Loucy (cell line): ENCODE results near the gene MBNL1.

Experiments
- CTCF ChIP-seq: fragments of 200-600 bp; sonication (generic); conservative IDR thresholded peaks from 2 replicates; pipeline ENCODE4 v1.5.1; 2014; ENCODE audit warnings: mild to moderate bottlenecking, antibody characterized with exemption, low read length
- EZH2phosphoT487 ChIP-seq: fragments of 200-600 bp; IDR thresholded peaks from 2 replicates; pipeline ENCODE4 v1.6.1; 2018; ENCODE audit warnings: antibody characterized with exemption, mild to moderate bottlenecking, moderate library complexity, borderline replicate concordance

- TF ChIP-seq CTCF (no peak), EZH2phosphoT487 (no peak)
Observed at GRCh38 chr3:152405915-152406802, 137.4 kb downstream of the MBNL1 start.
